SK-N-SH (cell line): Measurements from ENCODE around the gene C11orf68.

Source experiments
- CHD2 ChIP-seq: fragments of 150-350 bp; IDR thresholded peaks from 2 replicates; pipeline ENCODE4 v1.6.1; 2018; ENCODE audit warnings: low read length; ENCODE audit not compliant: partially characterized antibody
- TF ChIP-seq, protein P1 (sequence below): fragments of 200-600 bp; sonication (generic); IDR thresholded peaks from 2 replicates; pipeline ENCODE4 v1.6.1; 2017; ENCODE audit warnings: antibody characterized with exemption, mild to moderate bottlenecking, moderate library complexity

DNA sequence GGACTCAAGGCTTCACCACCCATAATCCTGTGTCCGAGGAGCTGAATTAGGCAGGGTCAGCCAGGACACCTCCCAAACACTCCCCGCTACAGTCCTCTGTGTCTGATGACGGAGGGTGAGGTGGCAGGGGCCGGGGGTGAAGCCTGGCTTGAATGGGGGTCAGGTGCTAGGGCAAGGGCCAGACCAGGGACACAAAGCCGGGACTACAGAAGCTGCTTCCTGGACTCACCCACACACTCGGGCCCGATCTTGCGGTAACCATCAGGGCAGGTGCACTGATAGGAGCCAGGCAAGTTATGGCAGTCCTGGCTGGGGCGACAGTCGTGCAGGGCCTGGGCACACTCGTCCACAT is 48.6 kb downstream of the C11orf68 start:
- TF ChIP-seq, protein P1, sequence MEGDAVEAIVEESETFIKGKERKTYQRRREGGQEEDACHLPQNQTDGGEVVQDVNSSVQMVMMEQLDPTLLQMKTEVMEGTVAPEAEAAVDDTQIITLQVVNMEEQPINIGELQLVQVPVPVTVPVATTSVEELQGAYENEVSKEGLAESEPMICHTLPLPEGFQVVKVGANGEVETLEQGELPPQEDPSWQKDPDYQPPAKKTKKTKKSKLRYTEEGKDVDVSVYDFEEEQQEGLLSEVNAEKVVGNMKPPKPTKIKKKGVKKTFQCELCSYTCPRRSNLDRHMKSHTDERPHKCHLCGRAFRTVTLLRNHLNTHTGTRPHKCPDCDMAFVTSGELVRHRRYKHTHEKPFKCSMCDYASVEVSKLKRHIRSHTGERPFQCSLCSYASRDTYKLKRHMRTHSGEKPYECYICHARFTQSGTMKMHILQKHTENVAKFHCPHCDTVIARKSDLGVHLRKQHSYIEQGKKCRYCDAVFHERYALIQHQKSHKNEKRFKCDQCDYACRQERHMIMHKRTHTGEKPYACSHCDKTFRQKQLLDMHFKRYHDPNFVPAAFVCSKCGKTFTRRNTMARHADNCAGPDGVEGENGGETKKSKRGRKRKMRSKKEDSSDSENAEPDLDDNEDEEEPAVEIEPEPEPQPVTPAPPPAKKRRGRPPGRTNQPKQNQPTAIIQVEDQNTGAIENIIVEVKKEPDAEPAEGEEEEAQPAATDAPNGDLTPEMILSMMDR = no peak
- TF ChIP-seq CHD2 = no peak
